ENCODE data around the gene DDX1.

DNA sequence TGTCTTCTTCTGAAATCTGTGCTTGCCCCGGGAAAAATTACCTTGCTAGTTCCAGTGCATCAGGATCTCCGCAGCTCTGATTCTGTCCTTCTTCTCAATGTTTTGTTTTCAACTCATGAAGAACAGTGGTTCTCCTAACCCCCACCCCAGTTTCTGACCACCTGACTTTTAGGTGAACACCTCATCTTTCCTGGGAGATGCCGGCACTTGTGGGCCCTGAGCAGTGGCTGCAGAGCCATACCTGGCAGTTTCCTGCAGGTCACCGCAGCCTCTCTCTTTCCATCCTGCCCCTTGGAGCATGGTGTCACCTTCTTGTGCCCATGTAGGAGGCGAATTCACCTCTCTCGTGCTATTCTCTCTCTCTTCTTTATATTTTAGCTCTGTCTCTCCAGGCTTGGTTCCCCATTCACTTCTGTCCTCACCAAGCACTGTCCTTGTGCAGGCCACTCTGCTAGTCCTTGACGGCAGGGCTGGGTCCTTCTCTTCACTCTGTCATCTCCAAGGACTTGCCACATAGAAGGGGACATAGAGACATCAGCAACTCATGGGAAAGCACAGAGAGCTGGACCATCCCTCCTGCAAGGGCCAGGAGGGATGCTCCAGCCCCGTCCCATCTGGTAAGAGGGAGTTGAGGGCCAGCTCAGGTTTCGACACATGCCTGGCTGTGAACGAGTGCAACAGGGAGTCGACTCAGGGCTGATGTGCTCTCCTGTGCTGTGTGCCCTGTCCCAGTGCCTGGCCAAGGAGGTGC, 59.1 kb downstream of the DDX1 start:
- TF ChIP-seq, protein P1, sequence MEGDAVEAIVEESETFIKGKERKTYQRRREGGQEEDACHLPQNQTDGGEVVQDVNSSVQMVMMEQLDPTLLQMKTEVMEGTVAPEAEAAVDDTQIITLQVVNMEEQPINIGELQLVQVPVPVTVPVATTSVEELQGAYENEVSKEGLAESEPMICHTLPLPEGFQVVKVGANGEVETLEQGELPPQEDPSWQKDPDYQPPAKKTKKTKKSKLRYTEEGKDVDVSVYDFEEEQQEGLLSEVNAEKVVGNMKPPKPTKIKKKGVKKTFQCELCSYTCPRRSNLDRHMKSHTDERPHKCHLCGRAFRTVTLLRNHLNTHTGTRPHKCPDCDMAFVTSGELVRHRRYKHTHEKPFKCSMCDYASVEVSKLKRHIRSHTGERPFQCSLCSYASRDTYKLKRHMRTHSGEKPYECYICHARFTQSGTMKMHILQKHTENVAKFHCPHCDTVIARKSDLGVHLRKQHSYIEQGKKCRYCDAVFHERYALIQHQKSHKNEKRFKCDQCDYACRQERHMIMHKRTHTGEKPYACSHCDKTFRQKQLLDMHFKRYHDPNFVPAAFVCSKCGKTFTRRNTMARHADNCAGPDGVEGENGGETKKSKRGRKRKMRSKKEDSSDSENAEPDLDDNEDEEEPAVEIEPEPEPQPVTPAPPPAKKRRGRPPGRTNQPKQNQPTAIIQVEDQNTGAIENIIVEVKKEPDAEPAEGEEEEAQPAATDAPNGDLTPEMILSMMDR (IDR thresholded peaks at IDR 0.05; ENCODE audit: insufficient read depth, low read length, poor library complexity, severe bottlenecking) = no peak
- TF ChIP-seq EZH2phosphoT487 (conservative IDR thresholded peaks at IDR 0.05; ENCODE audit: low read length) = no peak
